SIG-M5 treated with dmso at 0.1 percent for 504 hours (cell line): Measurements from ENCODE around the gene CCDC30.

ENCODE experiments used
- DNase-seq: peaks from one replicate; lab custom pipeline; 2025; ENCODE audit not compliant: unreplicated experiment; lab: John Stamatoyannopoulos, UW

The CCDC30 gene

DNA sequence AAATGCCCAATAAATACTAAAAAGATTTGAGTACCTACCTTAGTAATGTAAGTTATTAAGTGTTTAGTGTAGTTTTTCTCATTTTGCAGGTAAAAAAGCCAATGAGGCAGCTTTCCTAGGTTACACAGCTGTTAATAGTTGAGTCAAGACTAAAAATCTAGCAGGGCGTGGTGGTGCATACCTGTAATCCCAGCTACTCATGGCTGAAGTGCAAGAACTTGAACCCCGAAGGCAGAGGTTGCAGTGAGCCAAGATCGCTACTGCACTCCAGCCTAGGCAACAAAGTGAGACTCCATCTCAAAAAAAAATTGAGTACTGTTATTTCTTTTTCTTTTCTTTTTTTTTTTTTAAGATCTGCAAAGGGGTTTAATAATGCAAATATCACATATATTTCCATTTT, 226.8 kb downstream of the CCDC30 start:
- no peak for DNase-seq

DNA sequence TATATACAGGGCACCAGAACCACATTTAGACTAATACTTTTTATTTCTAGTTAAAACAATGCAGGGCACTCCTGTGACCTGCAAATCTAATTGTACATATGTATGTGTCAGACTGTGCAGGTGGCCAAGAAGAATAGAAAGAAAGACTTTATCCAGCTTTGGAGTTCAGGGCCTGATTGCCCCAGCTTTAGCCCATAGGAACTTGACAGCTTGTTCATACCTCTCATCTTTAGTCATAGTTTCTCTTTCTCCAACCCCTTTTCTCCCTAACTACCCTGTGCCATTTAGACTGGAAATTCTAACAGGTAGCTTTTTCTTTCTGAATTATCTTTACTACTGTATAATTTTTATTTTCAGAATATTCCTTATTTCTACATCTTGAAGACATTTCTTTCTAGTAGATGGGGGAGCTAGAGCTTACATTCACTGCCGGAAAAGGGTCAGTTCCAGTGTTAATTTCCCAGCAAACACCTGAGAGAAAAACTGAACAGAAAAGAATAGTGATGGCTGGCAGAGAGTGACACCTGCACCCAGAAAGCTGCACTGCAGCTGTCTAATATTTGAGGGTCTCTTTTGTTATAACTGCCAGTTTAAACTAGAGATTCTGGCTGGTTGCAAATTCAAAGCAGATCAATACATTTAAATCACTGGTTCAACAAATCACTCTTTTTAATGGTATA, 227.5 kb downstream of the CCDC30 start:
- DNase-seq, result no peak

DNA sequence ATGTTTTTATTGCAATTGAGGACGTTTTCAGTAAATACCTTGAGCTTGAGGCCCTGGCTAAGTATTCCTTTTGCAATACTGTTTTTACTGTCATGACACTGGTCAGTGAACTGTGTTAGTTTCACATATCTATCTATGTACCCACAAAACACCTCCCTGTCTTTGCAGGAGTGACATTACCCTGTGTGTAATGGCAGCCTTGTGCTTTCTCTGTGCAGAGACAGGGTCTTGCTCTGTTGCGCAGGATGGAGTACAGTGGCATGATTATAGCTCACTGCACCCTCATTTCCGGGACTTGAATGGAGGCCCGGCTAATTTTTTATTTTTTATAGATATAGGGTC, 228.0 kb downstream of the CCDC30 start:
- DNase-seq, result no peak

DNA sequence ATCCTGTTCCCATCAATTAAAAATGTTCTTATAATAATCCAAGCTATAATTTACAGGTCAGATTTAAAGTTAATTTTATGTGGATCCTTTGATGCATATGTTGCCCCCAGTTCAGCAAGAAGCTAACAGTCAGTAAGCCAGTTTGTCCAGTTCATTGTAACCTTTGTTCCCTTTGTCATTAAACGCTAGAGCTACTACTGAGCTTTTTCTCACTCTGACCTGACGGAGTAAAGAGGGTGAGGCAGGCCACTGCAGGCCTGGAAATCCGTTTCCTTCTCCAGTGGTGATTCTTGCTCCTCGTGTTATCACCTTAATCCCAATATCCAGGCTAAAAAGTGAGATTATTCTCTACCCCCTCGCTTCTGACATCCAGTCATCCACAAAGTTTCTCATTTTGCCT, 229.4 kb downstream of the CCDC30 start:
- DNase-seq, result no peak

DNA sequence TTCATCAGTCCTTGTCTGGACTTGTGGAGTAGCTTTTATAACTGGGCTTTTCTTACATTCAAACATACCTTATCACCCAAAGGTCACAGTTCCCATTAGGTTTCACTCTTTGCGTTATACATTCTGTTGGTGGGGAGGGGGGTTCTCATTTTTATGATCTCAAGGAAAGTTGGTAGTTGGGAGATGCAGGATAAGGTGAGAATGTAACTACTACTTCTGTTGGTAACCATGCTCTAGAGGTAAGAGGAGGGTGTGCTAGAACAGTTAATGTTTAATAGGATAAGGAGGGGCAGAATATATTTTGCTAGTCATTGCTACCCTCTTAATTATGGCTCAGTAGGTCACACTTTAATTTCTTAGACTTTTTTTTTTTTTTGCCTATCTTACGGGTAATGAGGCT, 229.8 kb downstream of the CCDC30 start:
- DNase-seq, result no peak

DNA sequence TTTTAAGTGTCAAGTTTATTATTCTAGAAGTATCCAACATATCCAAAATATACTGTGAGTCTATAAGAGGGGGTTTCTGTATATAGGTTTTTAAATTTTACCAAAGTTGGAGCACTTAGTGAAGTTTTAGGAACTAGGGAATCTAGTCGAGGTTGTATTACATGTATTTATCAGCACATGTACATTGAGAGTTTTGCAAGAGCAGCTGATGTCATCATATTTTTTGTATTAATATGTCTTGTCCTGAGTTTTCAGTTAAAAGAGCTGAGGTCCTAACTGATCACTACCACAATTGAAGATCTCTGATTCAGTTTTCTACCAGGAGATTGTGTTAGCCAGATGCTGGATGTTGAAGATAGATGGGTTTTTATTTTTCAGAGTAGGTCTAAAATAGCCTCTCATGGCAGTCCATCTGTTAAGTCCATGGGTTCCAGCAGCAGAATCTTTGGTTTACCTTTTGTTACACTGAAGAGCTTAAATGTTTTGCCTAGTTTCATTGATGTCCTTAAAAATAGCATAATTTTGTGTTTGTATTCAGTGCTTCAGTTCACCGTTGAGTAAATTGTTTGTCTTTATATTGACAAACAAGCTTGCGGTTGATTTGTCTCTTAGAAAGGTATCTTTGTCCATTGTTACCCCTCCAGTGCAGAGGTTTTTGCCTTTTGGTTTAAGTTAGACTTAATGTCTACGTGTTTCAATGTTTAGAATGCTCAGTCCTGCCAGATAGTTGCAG, 235.2 kb downstream of the CCDC30 start:
- DNase-seq, result no peak

DNA sequence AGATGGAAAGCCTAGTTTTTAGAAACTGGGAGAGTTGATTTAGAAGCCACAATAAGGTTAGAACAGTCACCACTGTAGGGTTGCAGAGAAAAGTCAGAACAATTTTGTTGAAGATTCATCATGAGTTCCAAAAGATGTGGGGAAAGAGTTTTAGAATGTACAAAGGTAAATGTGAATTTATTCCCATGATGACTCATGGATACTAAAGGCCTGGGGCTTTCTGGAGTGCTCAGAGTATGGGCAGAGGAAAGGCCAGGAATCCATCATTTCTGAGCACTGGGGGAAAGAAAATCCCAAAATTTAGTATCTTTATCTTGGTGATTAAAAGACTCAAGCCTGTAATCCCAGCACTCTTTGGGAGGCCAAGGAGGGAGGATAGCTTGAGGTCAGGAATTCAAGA, 236.9 kb downstream of the CCDC30 start:
- no peak for DNase-seq

DNA sequence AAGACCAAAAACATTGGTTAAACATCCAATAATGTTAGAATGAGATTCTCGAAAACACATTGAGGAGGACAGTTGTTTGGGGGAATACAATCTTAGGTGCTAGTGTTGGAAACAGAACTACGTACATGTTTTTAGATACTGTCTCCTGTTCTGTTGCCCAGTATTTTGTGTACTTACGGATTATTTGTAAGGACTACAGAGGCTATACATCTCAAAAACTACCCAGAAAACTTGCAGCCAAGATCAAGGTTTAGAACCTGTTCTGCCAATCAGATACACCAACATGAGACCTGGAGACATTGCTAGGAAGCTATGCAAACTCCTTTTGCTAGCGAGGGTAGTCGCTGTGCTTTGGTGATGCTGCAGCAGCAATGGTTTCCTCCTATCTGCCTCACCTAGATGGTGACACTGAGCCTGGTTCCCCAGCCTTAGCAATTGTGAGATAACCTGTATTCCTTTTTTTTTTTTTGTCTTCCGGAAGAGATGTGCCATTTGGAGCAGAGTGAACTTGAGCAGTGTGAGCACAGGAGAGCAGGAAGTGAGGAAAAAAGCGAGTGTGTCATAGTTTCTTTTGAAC, 240.9 kb downstream of the CCDC30 start:
- DNase-seq, result no peak
